ENCODE measurements around the gene HEBP1.

Gene HEBP1

DNA sequence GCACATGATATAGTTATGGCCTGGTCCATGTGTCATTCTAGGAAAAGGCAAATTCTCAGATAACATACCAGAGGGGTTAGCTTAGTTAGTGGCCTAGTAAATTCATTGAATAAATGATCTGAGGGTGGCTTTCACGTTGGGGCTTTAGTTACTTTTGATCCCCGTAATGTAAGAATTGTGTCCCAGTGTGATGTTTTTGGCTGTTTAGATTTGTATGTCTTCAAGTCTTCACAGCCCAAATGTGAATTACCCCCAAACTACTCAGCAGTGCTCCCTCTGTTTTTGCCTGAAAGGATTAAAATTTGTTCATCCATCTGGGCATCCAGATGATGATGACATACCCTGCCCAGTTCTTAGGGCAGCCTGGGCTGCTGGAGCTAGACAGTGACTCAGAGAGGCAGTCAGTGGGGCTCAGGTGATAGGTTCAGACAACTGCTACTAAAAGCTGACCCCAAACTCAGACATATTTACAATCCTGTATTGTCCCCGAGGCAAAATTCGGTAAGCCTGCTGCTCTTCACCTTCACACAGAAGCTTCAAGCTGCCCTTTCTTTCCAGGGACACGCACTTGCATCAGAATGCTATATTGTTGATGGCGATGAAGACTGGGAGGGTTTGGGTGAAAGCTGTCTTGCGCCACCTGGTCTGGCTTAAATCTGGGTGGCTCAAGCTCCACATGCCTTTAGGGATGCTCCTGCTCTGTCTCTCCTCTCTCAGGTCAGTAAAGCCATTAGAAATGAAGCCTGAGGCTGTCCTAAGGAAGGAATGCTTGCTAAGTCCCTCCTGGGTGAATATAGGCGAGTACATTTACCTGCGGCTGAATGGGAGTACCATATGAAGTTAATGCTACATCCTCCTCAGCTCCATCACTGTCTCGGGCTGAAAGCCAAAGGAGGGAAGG lies 58.4 kb downstream of the HEBP1 start:
- no peak for DNase-seq
- no peak for TF ChIP-seq POLR2A (IDR thresholded peaks at IDR 0.05; ENCODE audit: low read length)
- TF ChIP-seq GATA1 (IDR thresholded peaks at IDR 0.05; ENCODE audit: low read depth, low read length): no peak

- no peak for TF ChIP-seq POLR2A (IDR thresholded peaks at IDR 0.05; ENCODE audit: low read length)
- TF ChIP-seq GATA1 (IDR thresholded peaks at IDR 0.05; ENCODE audit: low read depth, low read length): no peak
- no peak for DNase-seq
Observed at GRCh38 chr12:12939888-12940287, 60.2 kb downstream of the HEBP1 start.

DNA sequence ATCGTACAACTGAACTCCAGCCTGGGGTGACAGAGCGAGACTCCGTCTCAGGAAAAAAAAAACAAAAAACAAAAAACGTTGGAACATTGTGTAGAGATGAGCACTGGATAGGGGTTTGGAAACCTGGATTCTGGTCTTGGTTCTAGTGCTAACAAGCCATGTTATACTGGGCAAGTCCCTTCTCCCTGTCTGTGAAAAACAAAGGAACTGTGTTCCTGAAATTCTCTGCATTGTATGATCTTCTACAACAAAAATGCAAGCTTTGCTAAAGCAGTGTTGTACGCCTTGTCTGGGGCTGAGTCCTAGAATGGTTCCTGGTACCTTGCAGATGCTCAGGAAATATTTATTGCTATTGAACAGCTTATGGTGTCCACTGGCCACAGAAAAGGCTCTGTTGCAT lies 61.5 kb downstream of the HEBP1 start:
- TF ChIP-seq POLR2A (IDR thresholded peaks at IDR 0.05; ENCODE audit: low read length) (no peak), GATA1 (IDR thresholded peaks at IDR 0.05; ENCODE audit: low read depth, low read length) (no peak)
- DNase-seq: no peak

- no peak for DNase-seq
- TF ChIP-seq POLR2A (IDR thresholded peaks at IDR 0.05; ENCODE audit: low read length) (no peak), GATA1 (IDR thresholded peaks at IDR 0.05; ENCODE audit: low read depth, low read length) (no peak)
Observed at GRCh38 chr12:12936983-12937491, 63.0 kb downstream of the HEBP1 start.

DNA sequence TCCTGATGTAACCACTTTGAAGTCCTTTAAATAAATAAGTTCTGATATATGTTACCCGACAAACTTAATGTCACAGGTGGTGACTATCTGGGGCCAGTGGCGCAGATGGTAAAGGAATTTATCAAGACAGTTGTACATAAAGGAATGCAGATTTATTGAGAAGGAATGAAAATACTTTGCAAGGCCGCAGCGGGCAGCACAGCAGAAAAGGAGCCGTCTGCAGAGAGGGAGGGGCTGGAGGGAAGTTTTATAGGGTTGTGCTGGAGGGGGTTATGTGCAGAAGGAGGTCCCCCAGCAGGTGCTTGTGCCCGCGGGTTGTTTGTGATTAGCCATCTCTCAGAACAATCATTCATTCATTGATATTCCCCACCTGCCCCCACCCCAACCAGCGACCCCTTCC lies 65.5 kb downstream of the HEBP1 start:
- DNase-seq: no peak
- TF ChIP-seq GATA1 (IDR thresholded peaks at IDR 0.05; ENCODE audit: low read depth, low read length) (no peak), POLR2A (IDR thresholded peaks at IDR 0.05; ENCODE audit: low read length) (no peak)

GRCh38 chr12:12933742-12934141 lies 66.3 kb downstream of the HEBP1 start:
- no peak for DNase-seq
- no peak for TF ChIP-seq GATA1 (IDR thresholded peaks at IDR 0.05; ENCODE audit: low read depth, low read length)
- no peak for TF ChIP-seq POLR2A (IDR thresholded peaks at IDR 0.05; ENCODE audit: low read length)

- DNase-seq: no peak
- TF ChIP-seq POLR2A (IDR thresholded peaks at IDR 0.05; ENCODE audit: low read length) (no peak), GATA1 (IDR thresholded peaks at IDR 0.05; ENCODE audit: low read depth, low read length) (no peak)
Observed at GRCh38 chr12:12930633-12931219, 69.3 kb downstream of the HEBP1 start.

DNA sequence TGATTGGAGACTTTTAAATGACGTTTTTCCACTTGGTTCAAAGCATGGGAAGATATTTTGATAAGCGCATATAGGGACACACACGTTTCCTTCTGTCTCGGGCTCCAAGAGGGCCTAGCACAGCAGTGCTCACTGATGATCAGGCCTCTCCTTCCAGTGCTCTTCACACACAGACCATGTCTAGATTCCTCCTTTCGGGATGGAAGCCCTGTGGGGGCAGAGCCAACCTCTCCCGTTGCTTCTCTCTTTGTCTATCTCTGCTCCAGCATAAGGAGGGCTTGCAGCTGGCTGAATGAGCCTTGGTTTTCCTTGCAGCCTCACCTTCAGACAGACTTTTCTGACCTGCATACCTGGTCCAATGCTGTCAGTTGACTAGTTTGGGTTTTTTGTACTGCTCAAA lies 70.4 kb downstream of the HEBP1 start:
- DNase-seq: no peak
- no peak for TF ChIP-seq GATA1 (IDR thresholded peaks at IDR 0.05; ENCODE audit: low read depth, low read length)
- no peak for TF ChIP-seq POLR2A (IDR thresholded peaks at IDR 0.05; ENCODE audit: low read length)

DNA sequence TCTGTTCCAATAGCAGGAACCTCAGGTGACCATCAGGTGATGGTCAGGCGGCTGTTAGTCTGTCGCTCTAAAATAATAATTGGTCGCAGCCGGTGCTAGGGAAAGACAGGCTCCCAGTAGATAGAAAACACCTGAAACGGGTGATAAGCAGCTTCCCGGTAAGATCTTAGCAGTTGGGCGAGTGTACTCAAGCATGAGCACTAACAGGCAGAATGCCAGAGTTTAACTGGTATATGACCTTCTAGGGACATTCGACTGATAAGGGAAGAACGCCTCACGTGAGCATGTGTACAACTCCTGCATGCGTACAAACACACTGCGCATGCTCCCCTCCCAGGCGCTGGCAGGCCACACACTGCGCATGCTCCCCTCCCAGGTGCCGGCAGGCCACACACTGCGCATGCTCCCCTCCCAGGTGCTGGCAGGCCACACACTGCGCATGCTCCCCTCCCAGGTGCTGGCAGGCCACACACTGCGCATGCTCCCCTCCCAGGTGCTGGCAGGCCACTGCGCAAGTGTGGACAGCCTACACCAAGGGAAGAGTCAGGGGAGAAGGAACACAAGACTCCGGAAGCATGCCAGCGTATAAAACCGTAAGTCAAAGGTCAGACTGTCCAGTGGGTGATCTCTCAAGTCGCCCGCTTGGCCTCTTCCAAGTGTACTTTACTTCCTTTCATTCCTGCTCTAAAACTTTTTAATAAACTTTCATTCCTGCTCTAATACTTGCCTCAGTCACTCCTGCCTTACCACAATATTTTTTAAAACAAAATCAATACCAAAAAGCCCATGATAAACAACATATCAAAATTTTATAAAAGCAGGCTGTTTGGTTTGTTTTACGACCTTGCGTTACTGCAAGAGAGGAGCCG lies 72.6 kb downstream of the HEBP1 start:
- TF ChIP-seq GATA1 (IDR thresholded peaks at IDR 0.05; ENCODE audit: low read depth, low read length) (no peak), POLR2A (IDR thresholded peaks at IDR 0.05; ENCODE audit: low read length) (no peak)
- peak; percentile 85 to 90 for DNase-seq

DNA sequence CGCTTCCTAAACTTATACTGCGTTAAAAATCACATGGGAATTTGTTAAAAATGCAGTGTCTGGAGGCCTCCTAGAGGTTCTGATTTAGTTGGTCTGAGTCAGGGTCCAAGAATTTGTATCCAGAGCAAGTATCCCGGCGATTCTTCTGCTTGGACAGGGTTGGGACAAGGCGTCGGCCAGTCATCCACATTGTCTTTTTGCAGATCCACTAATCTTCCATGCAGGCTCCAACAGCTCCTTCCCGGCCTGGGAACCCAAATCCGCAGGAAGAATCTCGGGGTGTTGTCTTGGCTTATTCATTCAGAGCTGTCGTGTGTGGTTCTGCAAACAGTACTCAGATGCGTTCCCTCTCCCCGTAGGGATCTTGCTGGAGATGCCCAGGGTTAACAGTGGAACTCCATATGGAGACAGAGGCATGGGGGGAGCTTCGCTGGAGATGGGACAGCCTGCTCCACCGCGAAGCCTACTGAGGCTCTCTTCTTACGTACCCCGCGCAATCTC lies 73.4 kb downstream of the HEBP1 start:
- DNase-seq: no peak
- TF ChIP-seq POLR2A (IDR thresholded peaks at IDR 0.05; ENCODE audit: low read length) (no peak), GATA1 (IDR thresholded peaks at IDR 0.05; ENCODE audit: low read depth, low read length) (no peak)

- TF ChIP-seq GATA1 (IDR thresholded peaks at IDR 0.05; ENCODE audit: low read depth, low read length) (no peak), POLR2A (IDR thresholded peaks at IDR 0.05; ENCODE audit: low read length) (no peak)
- DNase-seq: no peak
Observed at GRCh38 chr12:12925388-12925787, 74.7 kb downstream of the HEBP1 start.

All from erythroblast (primary cell).